ENCODE measurements around the gene ACSS1. TPM values are rescaled to one million over a fixed set of nuclear protein-coding genes. Genes with fewer than 3 reads are reported as not detected.
A peak's percentile ranks its signal among the peaks of the same experiment; 100 is the strongest.

Gene ACSS1
- 100 to 1,000 TPM in 1 of 4 donors, 10 to 100 TPM in 3; 27.9 to 106 (median 55.4) TPM for polyA plus RNA-seq
- long read RNA-seq, donor 1, full-length matches to known transcripts: 33 of 49 reads
- long read RNA-seq, donor 1, partial matches to known transcripts: 16 of 49 reads
- long read RNA-seq, donor 1, other reads (novel, unspliced or antisense): 0 of 49 reads
- long read RNA-seq, donor 2, partial matches to known transcripts: 0 of 4 reads
- long read RNA-seq, donor 2, other reads (novel, unspliced or antisense): 0 of 4 reads
- long read RNA-seq, donor 3, full-length matches to known transcripts: 6 of 14 reads
- long read RNA-seq, donor 3, partial matches to known transcripts: 8 of 14 reads
- long read RNA-seq, donor 3, other reads (novel, unspliced or antisense): 0 of 14 reads
- long read RNA-seq, donor 4, partial matches to known transcripts: 0 of 2 reads
- long read RNA-seq, donor 4, other reads (novel, unspliced or antisense): 0 of 2 reads
- long read RNA-seq, donor 5, full-length matches to known transcripts: 5 of 5 reads
- long read RNA-seq, donor 5, partial matches to known transcripts: 0 of 5 reads
- long read RNA-seq, donor 5, other reads (novel, unspliced or antisense): 0 of 5 reads
- long read RNA-seq, donor 6, transcript ACSS1-201 (14 exons, 3,680 nt): major isoform, 8 of 13 reads
- long read RNA-seq, donor 6, partial matches to known transcripts: 5 of 13 reads
- long read RNA-seq, donor 6, other reads (novel, unspliced or antisense): 0 of 13 reads
- long read RNA-seq, donor 7, full-length matches to known transcripts: 12 of 12 reads
- long read RNA-seq, donor 7, partial matches to known transcripts: 0 of 12 reads
- long read RNA-seq, donor 7, other reads (novel, unspliced or antisense): 0 of 12 reads
- long read RNA-seq, donor 8, partial matches to known transcripts: 0 of 1 reads
- long read RNA-seq, donor 8, other reads (novel, unspliced or antisense): 0 of 1 reads
- long read RNA-seq, donor 9, full-length matches to known transcripts: 3 of 3 reads
- long read RNA-seq, donor 9, partial matches to known transcripts: 0 of 3 reads
- long read RNA-seq, donor 9, other reads (novel, unspliced or antisense): 0 of 3 reads
- long read RNA-seq, donor 10, full-length matches to known transcripts: 14 of 14 reads
- long read RNA-seq, donor 10, partial matches to known transcripts: 0 of 14 reads
- long read RNA-seq, donor 10, other reads (novel, unspliced or antisense): 0 of 14 reads

DNA sequence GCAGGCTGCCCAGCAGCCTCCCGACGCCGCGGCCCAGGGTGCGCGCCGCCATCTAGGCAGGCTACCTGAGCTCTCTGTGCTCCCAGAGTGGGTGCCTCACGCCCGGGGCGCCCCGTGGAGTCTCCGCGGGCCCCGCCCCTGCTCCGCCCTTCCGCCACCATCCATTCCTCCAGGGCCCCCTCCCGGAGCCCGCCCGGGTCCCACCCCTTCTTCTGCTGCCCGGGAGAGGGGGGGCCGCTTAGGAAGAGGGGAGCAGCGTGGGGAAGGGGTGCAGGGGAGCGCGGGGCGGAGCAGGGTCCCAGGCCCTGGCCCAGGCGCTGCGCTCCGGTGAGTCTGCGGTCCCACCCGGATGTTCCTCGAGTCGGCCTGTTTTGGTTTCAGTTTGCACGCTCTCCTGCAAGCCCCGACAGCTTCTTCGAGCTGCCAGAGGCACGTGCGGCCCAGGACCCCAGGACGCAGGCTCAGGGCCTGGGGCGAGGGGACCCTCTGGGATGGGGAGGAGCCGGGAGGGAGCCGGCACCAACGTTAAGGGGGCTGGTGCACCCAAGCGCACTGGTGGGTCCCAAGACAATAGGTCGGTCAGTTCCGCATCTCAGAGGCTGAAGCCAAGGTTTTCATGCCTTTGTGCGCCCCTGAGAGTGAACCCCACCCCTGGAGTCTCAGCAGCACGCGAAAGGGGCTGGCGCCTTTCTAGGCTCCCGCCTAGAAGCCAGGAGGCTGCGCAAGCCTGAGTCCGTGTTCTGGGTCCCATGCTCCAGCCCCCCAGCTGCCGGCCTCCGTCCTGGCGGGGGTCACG, at the start of gene ACSS1:
Gene ACSS1 (minus strand): TSS at position 89 of the 796 bp plus-strand sequence. CDS start 37 bp downstream, at position 52.
- peak; percentile 82 to 90 for DNase-seq
- 5 to 17% (median 14%) methylated on average over 43 to 56 of the region's 56 CpGs for WGBS, 3 donors
- no peak for FAIRE-seq
- Histone ChIP-seq H3K36me3 (ENCODE audit: control insufficient read depth in 3 of 3, insufficient read depth in 2 of 3, low read depth in 1 of 3, low read length in 3 of 3) (peaks cover 0 to 11% (median 0%) of the 10 kb centered on the region in 3 donors), H3K9me3 (ENCODE audit: control insufficient read depth in 2 of 2, insufficient read depth in 1 of 2, low read depth in 1 of 2, low read length in 1 of 2) (no peaks in the 10 kb centered on the region), H3K4me3 (ENCODE audit: low read depth in 1 of 3, low read length in 3 of 3) (peak within 1 kb of the TSS; percentile 47 to 90 (median 86)), H3K27ac (ENCODE audit: low read depth in 1 of 3, low read length in 2 of 3) (peak within 1 kb of the TSS; percentile 95 to 97 (median 96)), H3K27me3 (ENCODE audit: control insufficient read depth in 3 of 3, insufficient read depth in 3 of 3, low read length in 3 of 3) (no peaks in the 10 kb centered on the region), H3K4me1 (ENCODE audit: control insufficient read depth in 3 of 3, insufficient read depth in 2 of 3, low read depth in 1 of 3, low read length in 2 of 3) (peaks cover 14 to 56% (median 19%) of the 10 kb centered on the region in 3 donors)

DNA sequence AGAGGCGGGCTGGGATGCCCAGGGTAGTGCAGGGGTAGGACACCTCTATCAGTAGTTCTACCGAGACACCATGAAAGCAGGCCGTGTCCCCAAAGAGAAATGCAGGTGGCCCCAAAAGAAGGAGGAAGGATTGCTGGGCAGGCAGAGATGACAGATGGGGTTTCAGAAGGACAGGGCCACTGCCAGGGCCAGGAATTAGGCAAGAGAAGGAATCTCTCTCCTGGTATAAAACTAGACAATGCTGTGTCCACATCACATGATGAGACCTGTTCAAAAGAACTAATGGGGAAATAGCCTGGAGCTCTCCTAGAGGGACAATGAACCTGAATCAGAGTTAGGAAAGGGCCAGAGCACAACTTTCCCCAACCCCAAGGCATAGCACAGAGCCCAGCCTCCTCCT, 45.6 kb upstream of the ACSS1 start:
- H3K27me3 ChIP-seq (ENCODE audit: control insufficient read depth in 3 of 3, insufficient read depth in 3 of 3, low read length in 3 of 3): no peaks in the 10 kb centered on the region
- H3K9me3 ChIP-seq (ENCODE audit: control insufficient read depth in 2 of 2, insufficient read depth in 1 of 2, low read depth in 1 of 2, low read length in 1 of 2): no peaks in the 10 kb centered on the region
- FAIRE-seq (no peak), DNase-seq (no peak)
- no peaks in the 10 kb centered on the region for H3K36me3 ChIP-seq (ENCODE audit: control insufficient read depth in 3 of 3, insufficient read depth in 2 of 3, low read depth in 1 of 3, low read length in 3 of 3)
- H3K27ac ChIP-seq (ENCODE audit: low read depth in 1 of 3, low read length in 2 of 3): no peak overlapping the region
- H3K4me1 ChIP-seq (ENCODE audit: control insufficient read depth in 3 of 3, insufficient read depth in 2 of 3, low read depth in 1 of 3, low read length in 2 of 3): no peaks in the 10 kb centered on the region
- 90 to 95% (median 90%) methylated on average over 3 of the region's 3 CpGs for WGBS, 3 donors
- no peak overlapping the region for H3K4me3 ChIP-seq (ENCODE audit: low read depth in 1 of 3, low read length in 3 of 3)

DNA sequence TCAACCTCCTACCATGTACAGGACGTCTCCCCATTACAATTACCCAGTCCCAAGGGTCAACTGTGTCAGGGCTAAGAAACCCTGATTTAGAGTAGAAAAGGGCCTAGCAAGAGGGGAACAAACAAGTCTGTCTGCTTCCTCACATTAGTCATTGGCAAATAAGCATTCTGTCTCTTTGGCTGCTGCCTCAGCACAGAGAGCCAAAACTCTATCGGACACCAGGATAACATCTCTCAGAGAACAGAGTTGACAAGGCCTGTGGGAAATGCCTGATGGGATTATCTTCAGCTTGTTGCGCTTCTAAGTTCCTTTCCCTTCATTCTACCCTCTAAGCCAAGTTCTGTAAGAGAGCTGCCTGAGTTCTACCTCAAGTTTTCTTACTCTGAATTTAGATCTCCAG, 43.0 kb upstream of the ACSS1 start:
- no peaks in the 10 kb centered on the region for H3K27me3 ChIP-seq (ENCODE audit: control insufficient read depth in 3 of 3, insufficient read depth in 3 of 3, low read length in 3 of 3)
- DNase-seq (no peak), FAIRE-seq (no peak)
- 72 to 77% (median 74%) methylated on average over 3 of the region's 3 CpGs for WGBS, 3 donors
- H3K4me1 ChIP-seq (ENCODE audit: control insufficient read depth in 3 of 3, insufficient read depth in 2 of 3, low read depth in 1 of 3, low read length in 2 of 3): no peaks in the 10 kb centered on the region
- H3K36me3 ChIP-seq (ENCODE audit: control insufficient read depth in 3 of 3, insufficient read depth in 2 of 3, low read depth in 1 of 3, low read length in 3 of 3): no peaks in the 10 kb centered on the region
- H3K4me3 ChIP-seq (ENCODE audit: low read depth in 1 of 3, low read length in 3 of 3): no peak overlapping the region
- H3K27ac ChIP-seq (ENCODE audit: low read depth in 1 of 3, low read length in 2 of 3): no peak overlapping the region
- H3K9me3 ChIP-seq (ENCODE audit: control insufficient read depth in 2 of 2, insufficient read depth in 1 of 2, low read depth in 1 of 2, low read length in 1 of 2): no peaks in the 10 kb centered on the region

DNA sequence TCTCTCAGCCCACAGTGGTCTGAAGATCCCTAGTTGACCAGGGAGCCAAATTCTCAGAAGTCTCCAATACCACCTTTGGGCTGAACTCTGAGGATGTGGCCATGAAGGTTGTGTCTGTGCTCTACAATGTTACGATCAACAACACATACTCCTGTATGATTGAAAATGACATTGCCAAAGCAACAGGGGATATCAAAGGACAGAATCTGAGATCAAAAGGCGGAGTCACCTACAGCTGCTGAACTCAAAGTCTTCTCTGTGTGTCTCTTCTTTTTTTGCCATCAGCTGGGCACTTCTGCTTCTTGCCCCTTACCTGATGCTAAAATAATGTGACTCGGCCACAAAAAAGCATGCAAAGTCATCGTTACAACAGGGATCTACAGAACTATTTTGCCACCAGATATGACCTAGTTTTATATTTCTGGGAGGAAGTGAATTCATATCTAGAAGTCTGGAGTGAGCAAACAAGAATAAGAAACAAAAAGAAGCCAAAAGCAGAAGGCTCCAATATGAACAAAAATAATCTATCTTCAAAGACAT, 41.7 kb upstream of the ACSS1 start:
- WGBS, 3 donors: 66 to 73% (median 67%) methylated on average over 4 of the region's 4 CpGs
- FAIRE-seq (no peak), DNase-seq (no peak)
- Histone ChIP-seq H3K36me3 (ENCODE audit: control insufficient read depth in 3 of 3, insufficient read depth in 2 of 3, low read depth in 1 of 3, low read length in 3 of 3) (no peaks in the 10 kb centered on the region), H3K27me3 (ENCODE audit: control insufficient read depth in 3 of 3, insufficient read depth in 3 of 3, low read length in 3 of 3) (no peaks in the 10 kb centered on the region), H3K4me3 (ENCODE audit: low read depth in 1 of 3, low read length in 3 of 3) (no peak overlapping the region), H3K27ac (ENCODE audit: low read depth in 1 of 3, low read length in 2 of 3) (no peak overlapping the region), H3K4me1 (ENCODE audit: control insufficient read depth in 3 of 3, insufficient read depth in 2 of 3, low read depth in 1 of 3, low read length in 2 of 3) (no peaks in the 10 kb centered on the region), H3K9me3 (ENCODE audit: control insufficient read depth in 2 of 2, insufficient read depth in 1 of 2, low read depth in 1 of 2, low read length in 1 of 2) (no peaks in the 10 kb centered on the region)

DNA sequence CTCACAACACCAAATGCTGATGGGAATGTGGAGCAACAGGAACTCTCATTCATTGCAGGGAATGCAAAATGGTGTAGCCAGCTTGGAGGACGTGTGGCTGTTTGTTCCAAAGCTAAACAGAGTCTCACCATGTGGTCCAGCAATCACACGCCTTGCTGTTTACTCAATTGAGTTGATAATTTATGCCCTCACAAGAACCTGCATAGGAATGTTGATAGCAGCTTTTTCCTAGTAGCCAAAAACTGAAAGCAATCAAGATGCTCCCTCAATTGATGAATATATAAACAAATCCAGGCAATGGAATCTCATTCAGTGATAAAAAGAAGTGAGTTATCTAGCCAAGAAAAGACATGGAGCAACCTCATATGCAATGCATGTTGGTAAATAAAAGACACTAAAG, 39.6 kb upstream of the ACSS1 start:
- no peaks in the 10 kb centered on the region for H3K4me1 ChIP-seq (ENCODE audit: control insufficient read depth in 3 of 3, insufficient read depth in 2 of 3, low read depth in 1 of 3, low read length in 2 of 3)
- DNase-seq: no peak
- FAIRE-seq: no peak
- no peaks in the 10 kb centered on the region for H3K9me3 ChIP-seq (ENCODE audit: control insufficient read depth in 2 of 2, insufficient read depth in 1 of 2, low read depth in 1 of 2, low read length in 1 of 2)
- H3K27ac ChIP-seq (ENCODE audit: low read depth in 1 of 3, low read length in 2 of 3): no peak overlapping the region
- no peak overlapping the region for H3K4me3 ChIP-seq (ENCODE audit: low read depth in 1 of 3, low read length in 3 of 3)
- H3K36me3 ChIP-seq (ENCODE audit: control insufficient read depth in 3 of 3, insufficient read depth in 2 of 3, low read depth in 1 of 3, low read length in 3 of 3): no peaks in the 10 kb centered on the region
- H3K27me3 ChIP-seq (ENCODE audit: control insufficient read depth in 3 of 3, insufficient read depth in 3 of 3, low read length in 3 of 3): no peaks in the 10 kb centered on the region
- 14 to 27% (median 21%) methylated on average over 2 of the region's 2 CpGs for WGBS, 3 donors

DNA sequence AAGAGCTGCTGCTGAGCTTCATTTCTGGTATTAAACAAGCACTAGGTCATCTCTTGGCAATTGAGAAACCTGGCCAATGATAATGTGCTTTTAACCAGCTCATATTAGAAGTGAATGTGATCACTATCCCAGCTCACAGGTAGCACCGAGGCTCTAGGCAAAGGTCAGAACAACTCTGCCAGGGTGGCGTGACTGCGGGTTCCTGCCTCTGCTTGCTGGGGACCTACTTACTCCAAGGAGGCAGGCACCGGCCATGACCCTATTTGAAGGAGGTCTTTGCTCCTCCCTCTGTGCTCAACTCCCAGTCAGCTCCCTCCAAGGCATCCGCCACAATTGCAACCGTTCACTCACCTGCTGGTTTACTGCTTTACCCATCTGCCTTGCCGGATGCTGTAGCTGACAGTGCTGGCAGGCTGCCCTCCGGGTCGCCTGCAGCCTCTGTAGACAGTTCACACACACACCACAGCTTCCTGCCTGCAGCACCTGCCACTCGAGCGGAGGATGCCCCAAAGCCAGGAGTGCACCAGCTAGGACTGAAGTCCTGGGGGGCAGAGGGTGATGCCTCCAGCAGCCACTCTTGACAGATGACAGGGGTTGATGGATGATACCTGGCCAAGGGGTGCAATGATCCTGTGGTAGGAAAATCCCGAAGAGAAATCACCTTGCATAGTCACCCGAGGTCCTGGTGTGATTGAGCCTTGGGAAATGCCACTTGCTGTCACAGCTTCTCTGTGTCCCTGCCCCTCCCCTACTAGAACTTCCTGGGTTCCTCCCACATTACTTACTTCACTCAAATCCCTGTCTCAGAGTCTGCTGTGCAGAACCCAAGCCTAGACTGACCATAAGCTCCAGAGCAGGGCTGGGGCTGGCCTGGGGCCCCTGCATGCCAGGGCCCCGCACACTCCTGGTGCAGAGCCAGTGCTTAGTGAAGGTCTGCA, 32.8 kb upstream of the ACSS1 start:
- Histone ChIP-seq H3K27me3 (ENCODE audit: control insufficient read depth in 3 of 3, insufficient read depth in 3 of 3, low read length in 3 of 3) (peaks cover 1 to 23% (median 8%) of the 10 kb centered on the region in 3 donors), H3K4me3 (ENCODE audit: low read depth in 1 of 3, low read length in 3 of 3) (no peak overlapping the region), H3K36me3 (ENCODE audit: control insufficient read depth in 3 of 3, insufficient read depth in 2 of 3, low read depth in 1 of 3, low read length in 3 of 3) (no peaks in the 10 kb centered on the region), H3K4me1 (ENCODE audit: control insufficient read depth in 3 of 3, insufficient read depth in 2 of 3, low read depth in 1 of 3, low read length in 2 of 3) (no peaks in the 10 kb centered on the region), H3K9me3 (ENCODE audit: control insufficient read depth in 2 of 2, insufficient read depth in 1 of 2, low read depth in 1 of 2, low read length in 1 of 2) (no peaks in the 10 kb centered on the region), H3K27ac (ENCODE audit: low read depth in 1 of 3, low read length in 2 of 3) (no peak overlapping the region)
- peak in 1 of 2 donors; percentile 55 for DNase-seq
- 15 to 34% (median 23%) methylated on average over 14 of the region's 14 CpGs for WGBS, 3 donors
- FAIRE-seq: no peak

DNA sequence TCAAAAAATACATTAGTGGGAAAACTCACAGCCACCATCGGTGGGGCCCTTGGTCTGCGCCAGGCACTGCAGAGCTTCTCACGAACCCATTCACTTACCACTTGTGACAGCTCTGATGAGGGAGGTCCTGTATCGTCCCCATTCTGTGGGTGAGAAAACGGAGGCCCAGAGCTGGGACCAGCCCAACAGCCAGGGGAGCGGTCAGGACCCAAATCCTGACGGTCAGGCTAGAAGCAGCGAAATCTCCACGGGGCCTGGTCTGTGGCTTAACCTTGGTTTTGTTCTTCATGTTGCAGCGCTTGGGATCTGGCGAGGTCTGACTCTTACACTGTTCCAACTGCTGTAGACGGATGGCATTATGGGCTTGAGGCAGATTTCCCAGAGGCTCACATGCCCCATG, 31.7 kb upstream of the ACSS1 start:
- Histone ChIP-seq H3K9me3 (ENCODE audit: control insufficient read depth in 2 of 2, insufficient read depth in 1 of 2, low read depth in 1 of 2, low read length in 1 of 2) (no peaks in the 10 kb centered on the region), H3K4me1 (ENCODE audit: control insufficient read depth in 3 of 3, insufficient read depth in 2 of 3, low read depth in 1 of 3, low read length in 2 of 3) (no peaks in the 10 kb centered on the region), H3K4me3 (ENCODE audit: low read depth in 1 of 3, low read length in 3 of 3) (no peak overlapping the region), H3K27me3 (ENCODE audit: control insufficient read depth in 3 of 3, insufficient read depth in 3 of 3, low read length in 3 of 3) (peaks cover 5 to 34% (median 15%) of the 10 kb centered on the region in 3 donors), H3K27ac (ENCODE audit: low read depth in 1 of 3, low read length in 2 of 3) (no peak overlapping the region), H3K36me3 (ENCODE audit: control insufficient read depth in 3 of 3, insufficient read depth in 2 of 3, low read depth in 1 of 3, low read length in 3 of 3) (no peaks in the 10 kb centered on the region)
- DNase-seq (no peak), FAIRE-seq (no peak)
- WGBS, 3 donors: 88 to 93% (median 91%) methylated on average over 12 of the region's 12 CpGs

Measured in small intestine (tissue), 16 donors.